Measurements from ENCODE around the gene NAXD. TPM values are rescaled to one million over a fixed set of nuclear protein-coding genes. Genes with fewer than 3 reads are reported as not detected.
"Not testable (repeated sequence)": the region's sequence is repeated elsewhere in the genome, so short reads cannot be mapped to it uniquely, and the experiment has no call there.

NAXD gene
- total RNA-seq, 1 donor from 2014 or later = 17.2 TPM

- Histone ChIP-seq H3K9me3 (no peaks in the 10 kb centered on the region), H3K27ac (no peak overlapping the region), H3K4me1 (no peaks in the 10 kb centered on the region), H3K36me3 (peaks cover 0 to 77% of the 10 kb centered on the region in 2 donors), H3K4me3 (no peak overlapping the region), H3K27me3 (no peaks in the 10 kb centered on the region)
- no peak for TF ChIP-seq POLR2A (IDR thresholded peaks at IDR 0.05)
- no peak for TF ChIP-seq POLR2AphosphoS5 (IDR thresholded peaks at IDR 0.05; ENCODE audit: insufficient read depth in 1 of 2, low read depth in 1 of 2)
- TF ChIP-seq, protein P1, sequence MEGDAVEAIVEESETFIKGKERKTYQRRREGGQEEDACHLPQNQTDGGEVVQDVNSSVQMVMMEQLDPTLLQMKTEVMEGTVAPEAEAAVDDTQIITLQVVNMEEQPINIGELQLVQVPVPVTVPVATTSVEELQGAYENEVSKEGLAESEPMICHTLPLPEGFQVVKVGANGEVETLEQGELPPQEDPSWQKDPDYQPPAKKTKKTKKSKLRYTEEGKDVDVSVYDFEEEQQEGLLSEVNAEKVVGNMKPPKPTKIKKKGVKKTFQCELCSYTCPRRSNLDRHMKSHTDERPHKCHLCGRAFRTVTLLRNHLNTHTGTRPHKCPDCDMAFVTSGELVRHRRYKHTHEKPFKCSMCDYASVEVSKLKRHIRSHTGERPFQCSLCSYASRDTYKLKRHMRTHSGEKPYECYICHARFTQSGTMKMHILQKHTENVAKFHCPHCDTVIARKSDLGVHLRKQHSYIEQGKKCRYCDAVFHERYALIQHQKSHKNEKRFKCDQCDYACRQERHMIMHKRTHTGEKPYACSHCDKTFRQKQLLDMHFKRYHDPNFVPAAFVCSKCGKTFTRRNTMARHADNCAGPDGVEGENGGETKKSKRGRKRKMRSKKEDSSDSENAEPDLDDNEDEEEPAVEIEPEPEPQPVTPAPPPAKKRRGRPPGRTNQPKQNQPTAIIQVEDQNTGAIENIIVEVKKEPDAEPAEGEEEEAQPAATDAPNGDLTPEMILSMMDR (IDR thresholded peaks at IDR 0.05) = no peak
- intact Hi-C loops (cut with DNase I) = no loop called here
- DNase-seq (ENCODE audit: extremely low spot score in 2 of 2) = no peak
Measured at GRCh38 chr13:110664673-110665072, 49.3 kb downstream of the NAXD start.

GRCh38 chr13:110665491-110666254 is 50.3 kb downstream of the NAXD start:
- H3K27me3 ChIP-seq = no peaks in the 10 kb centered on the region
- H3K9me3 ChIP-seq = no peaks in the 10 kb centered on the region
- intact Hi-C loops (cut with DNase I) = no loop called here
- H3K4me1 ChIP-seq = no peaks in the 10 kb centered on the region
- peaks cover 0 to 76% of the 10 kb centered on the region in 2 donors for H3K36me3 ChIP-seq
- H3K4me3 ChIP-seq = no peak overlapping the region
- no peak overlapping the region for H3K27ac ChIP-seq
- no peak for DNase-seq (ENCODE audit: extremely low spot score in 2 of 2)
- TF ChIP-seq POLR2AphosphoS5 (IDR thresholded peaks at IDR 0.05; ENCODE audit: insufficient read depth in 1 of 2, low read depth in 1 of 2) (no peak), POLR2A (IDR thresholded peaks at IDR 0.05) (no peak)
- TF ChIP-seq, protein P1 (IDR thresholded peaks at IDR 0.05) = no peak

DNA sequence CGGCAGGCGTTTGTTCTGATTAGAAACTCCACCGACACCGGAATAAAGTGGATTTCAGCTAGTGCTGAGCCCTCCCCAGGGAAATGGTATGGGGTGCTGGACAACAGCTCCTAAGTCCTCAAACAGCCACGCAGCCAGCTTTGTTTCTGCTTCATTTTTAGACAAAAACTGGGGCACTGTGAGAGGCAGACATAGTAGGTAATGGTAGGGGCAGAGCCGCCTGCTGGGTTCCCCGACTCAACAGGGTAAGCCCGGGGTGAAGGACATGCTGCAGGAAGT is 50.8 kb downstream of the NAXD start:
- intact Hi-C loops (cut with DNase I) = no loop called here
- Histone ChIP-seq H3K27me3 (no peaks in the 10 kb centered on the region), H3K4me3 (no peak overlapping the region), H3K36me3 (peaks cover 0 to 71% of the 10 kb centered on the region in 2 donors), H3K27ac (no peak overlapping the region), H3K4me1 (no peaks in the 10 kb centered on the region), H3K9me3 (no peaks in the 10 kb centered on the region)
- TF ChIP-seq POLR2A (IDR thresholded peaks at IDR 0.05) = no peak
- no peak for TF ChIP-seq POLR2AphosphoS5 (IDR thresholded peaks at IDR 0.05; ENCODE audit: insufficient read depth in 1 of 2, low read depth in 1 of 2)
- TF ChIP-seq, protein P1 (IDR thresholded peaks at IDR 0.05) = no peak
- no peak for DNase-seq (ENCODE audit: extremely low spot score in 2 of 2)

DNA sequence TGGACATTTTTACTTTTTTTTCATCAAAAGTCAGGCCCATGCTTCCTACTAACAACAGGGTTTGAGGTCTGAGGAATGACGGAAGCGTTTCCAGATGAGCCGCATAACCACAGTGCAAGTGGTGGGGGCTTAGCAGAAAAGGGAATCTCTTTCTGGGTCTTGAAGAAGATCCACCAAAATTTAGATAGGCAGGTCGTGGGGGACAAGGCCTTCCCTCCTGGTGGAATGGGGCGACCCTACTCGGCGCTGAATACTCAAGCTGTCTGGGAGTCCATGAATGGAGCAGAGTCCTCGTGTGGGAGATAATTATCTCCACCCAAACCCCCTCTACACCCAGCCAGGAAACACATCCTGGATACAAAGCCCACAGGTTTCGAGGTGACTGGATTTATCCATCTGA is 53.7 kb downstream of the NAXD start:
- no peaks in the 10 kb centered on the region for H3K27me3 ChIP-seq
- intact Hi-C loops (cut with DNase I) = no loop called here
- no peak for TF ChIP-seq POLR2A (IDR thresholded peaks at IDR 0.05)
- TF ChIP-seq, protein P1 (IDR thresholded peaks at IDR 0.05) = no peak
- no peak for TF ChIP-seq POLR2AphosphoS5 (IDR thresholded peaks at IDR 0.05; ENCODE audit: insufficient read depth in 1 of 2, low read depth in 1 of 2)

DNA sequence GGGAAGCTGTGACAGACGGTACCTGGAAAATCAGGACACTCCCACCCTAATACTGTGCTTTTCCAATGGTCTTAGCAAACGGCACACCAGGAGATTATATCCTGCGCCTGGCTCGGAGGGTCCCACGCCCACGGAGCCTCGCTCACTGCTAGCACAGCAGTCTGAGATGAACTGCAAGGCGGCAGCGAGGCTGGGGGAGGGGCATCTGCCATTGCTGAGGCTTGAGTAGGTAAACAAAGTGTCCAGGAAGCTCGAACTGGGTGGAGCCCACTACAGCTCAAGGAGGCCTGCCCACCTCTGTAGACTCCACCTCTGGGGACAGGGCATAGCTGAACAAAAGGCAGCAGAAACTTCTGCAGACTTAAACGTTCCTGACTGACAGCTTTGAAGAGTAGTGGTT is 54.5 kb downstream of the NAXD start:
- H3K4me1 ChIP-seq; H3K27me3 ChIP-seq; intact Hi-C loops (cut with DNase I); H3K4me3 ChIP-seq; H3K27ac ChIP-seq; DNase-seq (ENCODE audit: extremely low spot score in 2 of 2); H3K9me3 ChIP-seq: not testable (repeated sequence)
- H3K36me3 ChIP-seq = peaks cover 0 to 42% of the 10 kb centered on the region in 2 donors

More for the DNA sequence above, 53.7 kb downstream of the NAXD start:
- DNase-seq (ENCODE audit: extremely low spot score in 2 of 2) = no peak
- H3K27ac ChIP-seq = no peak overlapping the region
- H3K36me3 ChIP-seq = peaks cover 0 to 46% of the 10 kb centered on the region in 2 donors
- no peak overlapping the region for H3K4me3 ChIP-seq
- no peaks in the 10 kb centered on the region for H3K9me3 ChIP-seq
- H3K4me1 ChIP-seq = no peaks in the 10 kb centered on the region

Measured in vagina (tissue), 2 donors.